ENCODE results near the gene ADD1.

Gene ADD1

DNA sequence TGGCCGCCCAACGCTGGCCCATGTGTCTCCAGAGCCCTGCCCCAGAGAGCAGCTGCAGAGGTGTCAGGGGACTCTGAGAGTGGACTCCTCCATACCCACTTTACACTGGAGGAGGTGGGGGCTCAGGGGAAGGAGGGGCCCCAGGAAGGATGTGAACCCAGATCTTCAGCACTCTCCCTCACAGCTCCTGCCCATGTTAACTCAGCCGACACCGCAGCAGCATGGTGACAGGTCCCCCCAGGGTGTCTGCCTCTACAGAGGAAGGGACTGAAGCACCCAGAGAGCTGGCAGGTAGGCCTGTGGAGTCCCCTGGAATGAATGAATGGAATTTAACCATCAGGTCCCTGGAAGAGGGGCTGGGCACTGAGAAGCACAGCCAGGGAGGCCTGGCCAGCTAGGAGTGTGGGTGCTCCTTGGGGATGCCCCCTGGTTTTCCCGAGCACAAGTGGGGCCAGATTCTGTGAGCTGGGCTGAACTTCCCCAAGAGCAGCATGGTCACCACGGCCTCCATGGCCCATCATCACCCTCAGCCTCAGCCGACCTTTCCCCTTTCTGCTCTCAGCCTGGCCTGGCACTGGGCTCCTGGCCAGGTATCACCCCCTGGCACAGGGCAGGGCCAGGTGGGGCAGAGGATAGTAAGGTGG, 28.9 kb upstream of the ADD1 start:
- TF ChIP-seq CTCF (IDR thresholded peaks at IDR 0.05; ENCODE audit: low read depth, low read length): no peak
- no peak for DNase-seq (ENCODE audit: extremely low read depth, low read depth)

DNA sequence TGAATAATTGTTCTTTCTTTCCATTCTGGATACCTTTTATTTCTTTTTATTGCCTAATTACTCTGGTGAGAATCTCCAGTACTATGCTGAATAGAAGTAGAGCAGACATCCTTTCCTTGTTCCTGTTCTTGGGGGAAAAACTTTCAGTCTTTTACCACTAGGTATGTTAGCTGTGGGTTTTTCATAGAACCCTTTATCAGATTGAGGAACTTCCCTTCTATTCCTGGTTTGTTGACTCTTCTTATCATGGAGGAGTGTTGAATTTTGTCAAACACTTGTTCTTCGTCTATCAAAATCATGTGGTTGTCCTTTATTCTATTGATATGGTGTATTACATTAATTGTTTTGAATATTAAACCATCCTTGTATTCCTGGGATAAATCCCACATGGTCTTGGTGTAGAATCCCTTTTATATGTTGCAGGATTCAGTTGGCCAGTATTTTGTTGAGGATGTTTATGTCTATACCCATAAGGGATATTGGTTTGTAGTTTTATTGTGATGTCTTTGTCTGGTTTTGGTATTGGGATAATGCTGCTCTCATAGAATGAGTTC, 27.2 kb upstream of the ADD1 start:
- no peak for DNase-seq (ENCODE audit: extremely low read depth, low read depth)
- no peak for TF ChIP-seq CTCF (IDR thresholded peaks at IDR 0.05; ENCODE audit: low read depth, low read length)

DNA sequence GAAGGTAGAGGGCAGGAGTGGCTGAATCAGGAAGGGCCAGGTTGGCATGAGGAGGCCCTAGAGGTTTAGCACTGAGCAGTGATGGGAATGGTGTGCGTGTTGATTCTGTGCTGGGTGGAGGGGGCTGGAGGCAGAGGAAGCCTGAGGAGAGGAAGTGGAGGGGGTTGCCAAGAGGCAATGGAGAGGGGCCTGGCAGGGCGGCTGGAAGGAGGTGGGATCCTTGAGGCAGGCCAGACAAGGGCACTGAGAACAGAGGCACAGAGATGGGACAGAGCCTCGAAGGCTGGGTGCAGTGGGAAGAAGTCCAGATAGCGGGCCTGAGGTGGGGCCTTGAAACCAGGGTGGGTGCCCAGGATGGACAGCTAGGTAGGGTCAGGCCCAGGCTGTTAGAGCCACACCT, 26.5 kb upstream of the ADD1 start:
- no peak for TF ChIP-seq CTCF (IDR thresholded peaks at IDR 0.05; ENCODE audit: low read depth, low read length)
- DNase-seq (ENCODE audit: extremely low read depth, low read depth): no peak

- DNase-seq (ENCODE audit: extremely low read depth, low read depth): no peak
- no peak for TF ChIP-seq CTCF (IDR thresholded peaks at IDR 0.05; ENCODE audit: low read depth, low read length)
Observed at GRCh38 chr4:2817701-2818350, 25.8 kb upstream of the ADD1 start.

GRCh38 chr4:2818351-2818939, 25.2 kb upstream of the ADD1 start:
- DNase-seq (ENCODE audit: extremely low read depth, low read depth): no peak
- no peak for TF ChIP-seq CTCF (IDR thresholded peaks at IDR 0.05; ENCODE audit: low read depth, low read length)

- TF ChIP-seq CTCF (IDR thresholded peaks at IDR 0.05; ENCODE audit: low read depth, low read length): no peak
- DNase-seq (ENCODE audit: extremely low read depth, low read depth): no peak
Observed at GRCh38 chr4:2819244-2820215, 24.1 kb upstream of the ADD1 start.

All from AG09319 (cell line).